ENCODE results near the gene OPHN1. TPM values are rescaled to one million over a fixed set of nuclear protein-coding genes. Genes with fewer than 3 reads are reported as not detected.

OPHN1 gene
- total and polyA plus RNA-seq, 2 donors (not counting 3 experiments of a cell fraction or from before 2014, with no cell fraction given), result 3.9 to 6.7 TPM

DNA sequence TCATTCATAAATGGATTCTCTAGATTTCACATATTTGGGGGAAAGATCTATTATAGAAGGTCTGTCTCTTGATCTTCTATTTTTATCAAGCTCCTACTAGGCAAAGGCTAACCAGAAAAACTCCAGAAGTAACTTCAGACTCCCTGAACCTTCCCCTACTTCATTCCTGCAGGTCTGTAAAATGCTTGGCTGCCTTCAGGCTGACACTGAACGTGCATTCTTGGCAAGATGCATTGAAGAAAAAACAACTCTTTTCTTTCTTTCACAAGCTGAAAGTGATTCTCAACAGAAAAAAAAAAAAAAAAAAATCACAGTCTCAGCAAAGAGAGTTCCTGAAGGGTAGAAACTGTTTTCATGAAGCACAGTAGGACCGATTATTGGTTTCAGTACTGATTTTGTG is 12.7 kb downstream of the OPHN1 start:
- no TSS peak for BruUV-seq (replicated peaks)
- no peaks in the 10 kb centered on the region for H3K9me3 ChIP-seq (replicated peaks; ENCODE audit: control insufficient read depth, insufficient read depth, low read length)
- H3K36me3 ChIP-seq (ENCODE audit: control insufficient read depth in 2 of 2, extremely low read depth in 1 of 2, insufficient read depth in 2 of 2, low read length in 2 of 2), result no peaks in the 10 kb centered on the region
- no peak overlapping the region for H3K4me3 ChIP-seq (replicated peaks in 1 of 3; ENCODE audit: insufficient read depth in 1 of 3, low read depth in 1 of 3, low read length in 3 of 3)
- no peaks in the 10 kb centered on the region for H3K9me1 ChIP-seq (replicated peaks; ENCODE audit: control insufficient read depth, extremely low read depth, insufficient read depth, low read length)
- ChIA-PET CTCF (interaction anchor here (0.9 kb wide), 1 partner anchor 12 kb away, joined by 3 read pairs; no protein-coding TSS in a partner anchor), POLR2A (no interaction called here)
- H3K27me3 ChIP-seq (ENCODE audit: control insufficient read depth in 2 of 2, insufficient read depth in 2 of 2, low read length in 2 of 2), result no peaks in the 10 kb centered on the region
- no peak overlapping the region for H3K9ac ChIP-seq (replicated peaks; ENCODE audit: extremely low read depth, insufficient read depth, low read length)
- FAIRE-seq (no peak), DNase-seq (ENCODE audit: low read depth, low spot score) (no peak)
- no peaks in the 10 kb centered on the region for H4K20me1 ChIP-seq (replicated peaks; ENCODE audit: control insufficient read depth, extremely low read depth, insufficient read depth, low read length)
- no peak overlapping the region for H3K4me2 ChIP-seq (ENCODE audit: insufficient read depth, low read length)
- no peaks in the 10 kb centered on the region for H3K79me2 ChIP-seq (ENCODE audit: control insufficient read depth, insufficient read depth, low read length)
- intact Hi-C loops (cut with micrococcal nuclease), result no loop called here
- no peak for TF ChIP-seq JUN (IDR thresholded peaks at IDR 0.05; ENCODE audit: borderline replicate concordance, insufficient read depth, insufficient read length, low read depth)
- TF ChIP-seq MYC (IDR thresholded peaks at IDR 0.05; ENCODE audit: low read depth, low read length), result no peak
- no peak for TF ChIP-seq GATA2 (IDR thresholded peaks at IDR 0.05; ENCODE audit: insufficient read depth, insufficient read length, low read depth, low read length)
- TF ChIP-seq, protein P1, sequence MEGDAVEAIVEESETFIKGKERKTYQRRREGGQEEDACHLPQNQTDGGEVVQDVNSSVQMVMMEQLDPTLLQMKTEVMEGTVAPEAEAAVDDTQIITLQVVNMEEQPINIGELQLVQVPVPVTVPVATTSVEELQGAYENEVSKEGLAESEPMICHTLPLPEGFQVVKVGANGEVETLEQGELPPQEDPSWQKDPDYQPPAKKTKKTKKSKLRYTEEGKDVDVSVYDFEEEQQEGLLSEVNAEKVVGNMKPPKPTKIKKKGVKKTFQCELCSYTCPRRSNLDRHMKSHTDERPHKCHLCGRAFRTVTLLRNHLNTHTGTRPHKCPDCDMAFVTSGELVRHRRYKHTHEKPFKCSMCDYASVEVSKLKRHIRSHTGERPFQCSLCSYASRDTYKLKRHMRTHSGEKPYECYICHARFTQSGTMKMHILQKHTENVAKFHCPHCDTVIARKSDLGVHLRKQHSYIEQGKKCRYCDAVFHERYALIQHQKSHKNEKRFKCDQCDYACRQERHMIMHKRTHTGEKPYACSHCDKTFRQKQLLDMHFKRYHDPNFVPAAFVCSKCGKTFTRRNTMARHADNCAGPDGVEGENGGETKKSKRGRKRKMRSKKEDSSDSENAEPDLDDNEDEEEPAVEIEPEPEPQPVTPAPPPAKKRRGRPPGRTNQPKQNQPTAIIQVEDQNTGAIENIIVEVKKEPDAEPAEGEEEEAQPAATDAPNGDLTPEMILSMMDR (IDR thresholded peaks at IDR 0.05; ENCODE audit: extremely low read depth in 1 of 2, insufficient read depth in 1 of 2, low read depth in 1 of 2, low read length in 2 of 2), result no peak
- no peak for TF ChIP-seq EZH2 (IDR thresholded peaks at IDR 0.05; ENCODE audit: borderline replicate concordance, low read depth, low read length, severe bottlenecking)
- TF ChIP-seq POLR2A (IDR thresholded peaks at IDR 0.05; ENCODE audit: low read depth, low read length), result no peak
- TF ChIP-seq, protein P2, sequence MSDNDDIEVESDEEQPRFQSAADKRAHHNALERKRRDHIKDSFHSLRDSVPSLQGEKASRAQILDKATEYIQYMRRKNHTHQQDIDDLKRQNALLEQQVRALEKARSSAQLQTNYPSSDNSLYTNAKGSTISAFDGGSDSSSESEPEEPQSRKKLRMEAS (IDR thresholded peaks at IDR 0.05; ENCODE audit: insufficient read depth, insufficient read length), result no peak
- no peak for TF ChIP-seq FOS (IDR thresholded peaks at IDR 0.05; ENCODE audit: borderline replicate concordance, insufficient read depth, low read length)
- dilution Hi-C loops (cut with MboI; ENCODE audit: extremely low pct_ligation_motif_present, low sequenced_read_pairs), result no loop called here
- peaks cover 7% of the 10 kb centered on the region for H3K4me1 ChIP-seq (ENCODE audit: control insufficient read depth, extremely low read depth, insufficient read depth, low read length)
- no peak overlapping the region for H2AFZ ChIP-seq (ENCODE audit: low read depth, low read length)
- no peak overlapping the region for H3K27ac ChIP-seq (ENCODE audit: insufficient read depth, low read depth, low read length)

All from endothelial cell of umbilical vein (primary cell).